HG03039 (cell line): ENCODE data around the gene TMPRSS13.
"Not testable (repeated sequence)": the region's sequence is repeated elsewhere in the genome, so short reads cannot be mapped to it uniquely, and the experiment has no call there.

Experiments
- ATAC-seq: cut with Tn5 transposase; IDR thresholded peaks from one replicate; pipeline ENCODE4 v1.9.1; 2021; ENCODE audit warnings: mild to moderate bottlenecking, moderate library complexity; ENCODE audit not compliant: unreplicated experiment

TMPRSS13 gene

DNA sequence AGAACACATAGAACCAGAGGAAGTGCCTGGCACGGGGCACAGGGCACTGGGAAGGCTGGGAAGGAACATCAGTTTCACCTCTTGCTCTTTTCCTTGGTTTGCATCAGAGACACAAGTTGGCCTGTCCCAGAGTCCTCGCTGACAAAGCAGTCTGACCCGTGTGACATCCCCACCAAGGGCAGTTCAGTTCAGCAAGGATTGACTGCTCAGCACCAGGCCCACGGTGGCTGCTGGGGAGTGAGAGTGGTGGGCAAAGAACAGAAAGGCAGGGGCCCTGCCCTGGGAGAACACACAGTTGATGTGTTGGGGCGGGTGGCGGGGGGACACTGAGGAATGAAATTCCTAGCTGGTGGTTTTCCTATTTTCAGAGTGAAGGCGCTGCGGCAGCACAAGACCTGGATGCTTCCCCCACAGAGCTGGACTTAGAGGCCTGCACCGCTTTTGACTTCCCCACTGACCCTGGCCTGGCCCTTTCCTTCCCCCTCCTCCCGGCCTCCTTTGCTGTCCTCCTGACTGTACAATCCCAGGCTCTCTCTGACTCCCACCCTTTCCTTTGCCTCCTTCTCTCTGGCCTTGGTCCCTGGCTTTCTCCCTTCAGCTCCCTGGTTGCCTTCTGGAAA lies 2.2 kb upstream of the TMPRSS13 start:
- no peak for ATAC-seq

- no peak for ATAC-seq
These were observed 1.6 kb upstream of the TMPRSS13 start for GRCh38 chr11:117930668-117931330.

- ATAC-seq, result no peak
These were observed 841 bp upstream of the TMPRSS13 start for GRCh38 chr11:117929916-117930570.

- no peak for ATAC-seq
These were observed 608 bp downstream of the TMPRSS13 start for GRCh38 chr11:117928446-117929141.

GRCh38 chr11:117927926-117928325 lies 1.3 kb downstream of the TMPRSS13 start:
- ATAC-seq, result no peak

GRCh38 chr11:117926166-117926565 lies 3.0 kb downstream of the TMPRSS13 start:
- not testable (repeated sequence) for ATAC-seq

GRCh38 chr11:117925198-117925925 lies 3.8 kb downstream of the TMPRSS13 start:
- no peak for ATAC-seq

DNA sequence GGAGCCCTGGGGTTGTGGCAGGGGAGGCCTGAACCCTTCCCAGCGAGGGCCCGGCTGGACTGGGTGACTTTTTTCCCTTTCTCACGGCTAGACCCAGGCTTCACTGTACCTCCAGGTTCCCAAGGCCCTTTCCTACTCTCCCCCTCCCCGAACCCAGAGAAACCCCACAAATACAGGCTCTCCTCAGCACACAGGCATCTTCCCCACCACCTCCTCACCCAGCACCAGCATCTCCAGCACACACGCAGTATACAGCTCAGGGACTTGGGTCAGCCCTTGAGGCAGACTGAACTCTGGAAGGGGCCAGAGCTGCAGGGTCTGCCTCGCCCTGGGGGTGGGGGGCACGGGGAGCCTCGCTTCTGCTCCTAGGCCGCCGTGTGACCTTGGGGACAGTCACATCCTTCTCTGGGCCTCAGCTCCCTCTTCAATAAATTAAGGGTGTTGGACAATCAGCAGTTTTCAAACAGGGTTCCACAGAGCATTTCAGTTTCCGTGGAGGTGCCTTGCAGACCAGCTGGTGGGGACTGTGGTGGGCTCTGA lies 4.5 kb downstream of the TMPRSS13 start:
- ATAC-seq, result no peak

DNA sequence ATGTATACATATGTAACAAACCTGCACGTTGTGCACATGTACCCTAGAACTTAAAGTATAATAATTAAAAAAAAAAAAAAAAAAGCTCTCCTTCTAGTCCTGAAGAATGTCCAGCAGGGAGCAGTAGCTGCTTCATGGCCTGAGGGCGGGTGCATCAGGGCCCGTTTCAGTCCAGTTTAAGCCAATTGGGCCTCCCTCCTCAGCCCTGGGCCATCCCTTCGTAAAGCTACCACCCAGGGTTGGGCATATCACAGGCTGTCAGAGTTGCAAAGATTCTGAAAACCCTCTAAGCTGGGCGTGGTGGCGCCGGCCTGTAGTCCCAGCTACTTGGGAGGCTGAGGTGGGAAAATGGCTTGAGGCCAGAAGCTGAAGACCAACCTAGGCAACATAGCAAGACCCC lies 5.4 kb downstream of the TMPRSS13 start:
- ATAC-seq, result no peak

- ATAC-seq, result no peak
These were observed 5.9 kb downstream of the TMPRSS13 start for GRCh38 chr11:117923275-117923674.

DNA sequence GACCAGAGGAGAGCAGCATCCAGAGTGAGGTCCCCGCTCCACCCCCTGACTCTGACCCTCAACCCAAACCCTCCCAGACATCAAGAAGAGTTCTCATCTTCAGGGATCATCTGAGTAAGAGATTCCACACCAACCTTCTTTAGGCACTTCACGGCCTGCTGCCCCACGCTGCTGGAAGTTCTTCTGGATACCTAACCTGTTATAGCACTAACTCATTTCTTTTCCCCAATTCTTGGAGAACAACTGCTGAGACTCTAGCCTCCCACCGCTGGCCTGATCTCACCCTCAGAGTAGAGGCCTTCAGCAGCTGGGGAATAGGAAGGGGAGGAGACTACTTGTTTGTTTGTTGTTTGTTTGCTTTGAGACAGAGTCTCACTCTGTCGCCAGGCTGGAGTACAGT lies 7.3 kb downstream of the TMPRSS13 start:
- no peak for ATAC-seq

- ATAC-seq, result no peak
These were observed 7.7 kb downstream of the TMPRSS13 start for GRCh38 chr11:117921456-117921855.

DNA sequence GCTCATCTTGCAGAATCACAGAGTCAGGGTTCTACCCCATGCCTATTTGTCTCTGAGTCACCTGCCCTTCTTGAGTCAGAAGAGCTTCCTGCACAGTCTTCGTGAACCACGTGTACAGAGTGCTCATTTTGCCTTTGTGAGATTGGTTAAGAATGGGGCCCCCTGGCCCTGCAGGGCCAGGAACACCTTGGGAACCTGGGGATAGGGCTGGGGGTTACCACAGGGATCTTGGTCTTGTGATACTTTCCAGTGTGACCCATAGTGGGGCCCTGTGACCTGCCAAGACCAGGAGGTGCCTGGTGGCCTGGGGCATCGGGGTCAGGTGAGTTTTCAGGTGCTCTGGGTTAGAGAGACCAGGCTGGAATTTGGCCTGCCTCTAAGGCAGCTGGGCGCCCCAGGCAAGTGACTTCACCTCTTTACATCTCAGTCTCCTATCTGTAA lies 9.4 kb downstream of the TMPRSS13 start:
- ATAC-seq, result no peak

DNA sequence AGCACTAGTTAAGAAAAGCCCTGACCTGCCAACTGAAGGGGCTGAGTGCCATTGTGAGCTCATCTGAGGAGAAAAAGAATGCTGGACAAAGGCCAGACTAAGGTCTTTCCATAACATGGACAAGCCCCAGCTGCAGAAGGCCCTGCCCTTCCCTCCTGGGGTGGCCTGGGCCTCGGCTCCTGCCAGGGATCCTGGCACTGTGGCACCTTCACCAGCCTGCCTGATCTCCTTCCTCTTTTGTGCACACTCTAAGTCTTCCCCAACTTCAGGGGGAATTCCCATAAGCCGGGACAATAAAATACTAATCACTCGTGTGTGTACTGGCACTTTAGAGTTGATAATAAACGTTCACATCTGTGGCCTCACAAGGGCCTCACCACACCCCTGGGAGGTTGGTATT lies 9.9 kb downstream of the TMPRSS13 start:
- no peak for ATAC-seq

DNA sequence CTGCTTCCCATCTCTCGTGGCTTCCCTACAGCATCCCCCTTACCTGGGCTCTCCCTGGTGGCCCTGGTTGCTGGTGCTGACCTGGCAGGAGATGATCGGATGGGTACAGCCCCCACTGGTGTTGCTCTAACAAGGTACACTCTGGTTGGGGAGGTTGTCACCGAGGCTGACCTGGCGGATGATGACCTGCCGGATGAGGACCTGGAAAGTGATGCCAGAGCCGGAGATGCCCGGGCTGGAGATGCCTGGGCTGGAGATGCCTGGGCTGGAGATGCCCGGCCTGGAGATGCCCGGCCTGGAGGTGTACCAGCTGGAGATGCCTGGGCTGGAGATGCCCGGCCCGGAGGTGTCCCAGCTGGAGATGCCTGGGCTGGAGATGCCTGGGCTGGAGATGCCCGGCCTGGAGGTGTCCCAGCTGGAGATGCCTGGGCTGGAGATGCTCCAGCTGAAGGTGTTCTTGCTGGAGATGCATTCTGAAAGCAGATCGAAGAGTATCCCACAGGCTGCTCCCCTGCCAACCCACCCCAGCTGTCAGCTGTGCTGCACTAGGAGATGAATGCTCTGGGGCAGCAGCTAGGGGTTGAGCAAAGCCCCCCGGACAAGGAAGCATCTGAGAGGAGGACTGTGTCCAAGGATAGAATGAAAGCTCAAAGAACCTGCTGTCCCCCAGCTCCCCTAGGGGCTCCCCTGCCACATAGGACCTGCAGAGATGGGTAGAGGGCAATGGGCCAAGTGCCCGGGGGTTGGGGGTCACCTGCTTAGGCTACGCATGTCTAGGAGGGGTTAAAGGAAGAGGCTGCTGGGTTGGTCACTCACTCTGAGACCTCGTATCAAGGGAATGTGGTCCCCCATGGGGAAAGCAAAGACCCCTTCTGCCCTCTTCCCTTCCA lies 10.6 kb downstream of the TMPRSS13 start:
- ATAC-seq, result no peak

DNA sequence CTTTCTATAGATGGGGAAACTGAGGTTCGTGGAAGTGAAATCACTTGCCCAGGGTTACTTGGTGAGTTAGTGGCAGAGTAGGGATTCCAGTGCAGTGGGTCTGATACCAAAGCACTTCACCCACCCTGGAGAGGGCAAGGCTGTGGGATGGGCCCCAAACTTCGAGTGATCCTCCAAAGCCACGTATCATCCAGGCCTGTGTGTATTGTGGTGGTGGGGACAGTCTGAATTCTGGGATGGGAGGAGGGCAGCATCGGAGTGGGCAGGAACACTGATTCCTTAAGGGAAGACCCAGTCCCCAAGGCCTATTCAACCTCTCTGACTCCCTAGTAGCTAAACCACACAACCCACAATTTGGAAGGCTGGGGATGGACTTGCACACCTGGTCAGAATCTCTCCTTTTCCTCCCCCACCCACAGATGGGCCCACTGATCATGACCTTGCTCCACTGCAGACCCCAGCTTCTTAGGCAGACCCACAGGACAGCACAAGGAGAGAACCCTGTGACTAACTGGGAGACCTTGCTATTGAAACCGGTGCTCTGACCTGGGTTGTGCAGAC lies 11.5 kb downstream of the TMPRSS13 start:
- ATAC-seq, result no peak

- no peak for ATAC-seq
These were observed 12.2 kb downstream of the TMPRSS13 start for GRCh38 chr11:117916956-117917355.

DNA sequence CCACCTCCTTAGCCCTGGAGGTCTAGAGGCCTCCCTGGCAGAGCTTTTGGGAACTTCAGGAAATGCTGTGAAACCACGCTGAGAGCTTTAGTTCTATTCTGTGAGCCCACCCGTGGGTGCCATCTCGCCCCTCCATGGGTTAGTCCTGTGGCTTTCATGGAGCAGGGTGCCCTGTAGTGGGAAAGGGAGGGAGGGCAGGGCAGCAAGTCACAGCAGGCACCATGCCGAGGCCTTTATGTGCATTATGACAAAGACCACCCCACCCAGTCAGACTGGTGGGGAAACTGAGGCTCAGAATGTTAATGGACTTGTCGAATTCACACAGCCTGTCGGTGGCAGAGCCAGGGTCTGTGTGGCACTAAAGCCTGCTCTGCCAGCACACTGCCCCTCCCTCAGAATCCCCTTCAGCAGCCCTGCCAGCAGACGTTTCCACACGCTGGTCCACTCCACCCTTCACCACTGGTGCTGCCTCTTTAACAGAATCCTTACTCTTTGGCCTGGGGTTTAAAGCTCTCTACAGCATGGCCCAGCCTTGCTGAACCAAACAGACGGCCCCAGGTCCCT lies 13.4 kb downstream of the TMPRSS13 start:
- no peak for ATAC-seq

DNA sequence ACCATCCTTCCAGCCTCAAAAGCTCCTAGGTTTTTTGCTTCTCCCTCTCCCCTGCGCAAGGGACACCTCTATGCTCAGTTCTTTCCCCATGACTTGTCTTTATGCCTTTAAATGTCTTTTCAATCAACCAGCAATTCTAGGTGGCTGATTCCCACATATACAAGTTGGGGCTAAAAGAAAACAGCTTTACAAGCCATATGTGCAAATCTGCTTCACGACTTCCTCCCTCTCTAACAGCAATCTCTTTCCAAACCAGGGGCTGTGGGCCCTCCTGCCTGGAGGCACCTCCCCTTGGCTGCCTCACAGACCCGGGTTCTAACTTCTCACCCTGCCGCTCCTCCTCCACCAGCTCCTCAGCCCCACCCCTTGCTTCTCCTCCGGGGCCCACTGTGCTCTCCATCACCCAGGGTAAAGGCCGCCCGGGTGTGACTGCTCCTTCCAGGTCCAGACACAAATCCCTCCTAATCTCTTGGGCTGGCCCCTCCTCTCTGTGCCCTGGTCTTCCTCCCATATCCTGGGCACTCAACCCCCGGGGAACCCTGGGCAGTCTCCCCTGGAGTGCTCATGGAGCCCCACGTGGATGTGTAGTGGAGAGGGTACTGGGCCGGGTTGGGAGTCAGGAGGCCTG lies 14.1 kb downstream of the TMPRSS13 start:
- no peak for ATAC-seq
